ENCODE results near the gene ELMOD3.
"Not testable (repeated sequence)": the region's sequence is repeated elsewhere in the genome, so short reads cannot be mapped to it uniquely, and the experiment has no call there.

Gene ELMOD3

GRCh38 chr2:85380048-85380447 lies 25.5 kb downstream of the ELMOD3 start:
- no peak overlapping the region for H3K4me3 ChIP-seq (ENCODE audit: low read length)
- TF ChIP-seq CTCF (conservative IDR thresholded peaks at IDR 0.05; ENCODE audit: low read depth, low read length): no peak
- no peak for DNase-seq (ENCODE audit: low read depth)

- H3K4me3 ChIP-seq (ENCODE audit: low read length); DNase-seq (ENCODE audit: low read depth): not testable (repeated sequence)
Measured at GRCh38 chr2:85383151-85383550, 28.6 kb downstream of the ELMOD3 start.

- no peak overlapping the region for H3K4me3 ChIP-seq (ENCODE audit: low read length)
- no peak for TF ChIP-seq CTCF (conservative IDR thresholded peaks at IDR 0.05; ENCODE audit: low read depth, low read length)
- no peak for DNase-seq (ENCODE audit: low read depth)
Measured at GRCh38 chr2:85383850-85384249, 29.3 kb downstream of the ELMOD3 start.

- DNase-seq (ENCODE audit: low read depth): no peak
- no peak overlapping the region for H3K4me3 ChIP-seq (ENCODE audit: low read length)
- no peak for TF ChIP-seq CTCF (conservative IDR thresholded peaks at IDR 0.05; ENCODE audit: low read depth, low read length)
Measured at GRCh38 chr2:85385746-85386145, 31.2 kb downstream of the ELMOD3 start.

- H3K4me3 ChIP-seq (ENCODE audit: low read length): no peak overlapping the region
- TF ChIP-seq CTCF (conservative IDR thresholded peaks at IDR 0.05; ENCODE audit: low read depth, low read length): no peak
- DNase-seq (ENCODE audit: low read depth): no peak
Measured at GRCh38 chr2:85387754-85388153, 33.2 kb downstream of the ELMOD3 start.

- H3K4me3 ChIP-seq (ENCODE audit: low read length): no peak overlapping the region
- no peak for DNase-seq (ENCODE audit: low read depth)
- no peak for TF ChIP-seq CTCF (conservative IDR thresholded peaks at IDR 0.05; ENCODE audit: low read depth, low read length)
Measured at GRCh38 chr2:85388878-85389538, 34.4 kb downstream of the ELMOD3 start.

GRCh38 chr2:85390941-85391669 lies 36.5 kb downstream of the ELMOD3 start:
- H3K4me3 ChIP-seq (ENCODE audit: low read length): no peak overlapping the region
- peak; percentile 82 for TF ChIP-seq CTCF (conservative IDR thresholded peaks at IDR 0.05; ENCODE audit: low read depth, low read length)
- no peak for DNase-seq (ENCODE audit: low read depth)

Measured in retinal pigment epithelial cell (primary cell).